ENCODE results near the gene ACOT11.

The ACOT11 gene

GRCh38 chr1:54645806-54646676, 98.0 kb downstream of the ACOT11 start:
- DNase-seq (ENCODE audit: low read depth) = no peak

DNA sequence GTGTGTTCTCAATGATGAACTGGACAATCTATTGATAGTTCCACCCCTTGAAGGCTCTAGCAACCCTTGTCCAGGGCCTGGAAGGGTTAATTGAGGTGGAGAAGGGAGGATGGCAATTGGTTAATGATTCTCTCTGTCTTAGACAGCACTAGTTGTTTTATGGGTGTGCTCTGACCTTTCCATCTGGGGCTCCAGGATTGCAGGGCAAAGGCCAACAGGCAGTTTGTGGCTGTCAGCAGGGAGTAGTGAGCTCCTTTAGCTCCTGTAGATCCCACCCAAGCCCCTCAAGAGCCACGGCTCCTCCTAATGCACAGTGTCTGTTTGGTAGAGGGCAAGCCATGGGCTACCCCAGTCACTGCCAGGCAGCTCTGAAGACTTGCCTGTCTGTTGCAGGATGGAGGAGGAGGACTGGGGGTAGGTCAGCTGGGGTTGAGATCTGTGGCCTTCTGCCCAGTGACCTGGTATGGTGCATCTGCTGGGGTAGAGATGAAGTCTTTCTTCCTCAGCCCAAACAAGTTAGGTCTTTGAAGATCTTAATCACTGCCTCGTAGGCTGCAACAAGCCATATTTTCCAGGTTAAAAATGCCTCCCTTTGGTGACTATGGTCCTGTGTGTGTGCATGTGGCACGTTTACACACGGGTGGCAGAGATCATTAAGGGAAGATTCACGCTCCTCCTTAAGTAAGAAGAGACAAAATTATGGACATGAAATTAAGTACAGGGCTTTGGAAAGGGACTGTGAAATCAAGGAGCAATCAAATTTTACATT, 101.3 kb downstream of the ACOT11 start:
- DNase-seq (ENCODE audit: low read depth) = no peak

GRCh38 chr1:54649921-54650320, 101.9 kb downstream of the ACOT11 start:
- no peak for DNase-seq (ENCODE audit: low read depth)

- DNase-seq (ENCODE audit: low read depth) = no peak
Observed at GRCh38 chr1:54650417-54650816, 102.4 kb downstream of the ACOT11 start.

- DNase-seq (ENCODE audit: low read depth) = no peak
Observed at GRCh38 chr1:54651608-54652007, 103.6 kb downstream of the ACOT11 start.

GRCh38 chr1:54652168-54652567, 104.1 kb downstream of the ACOT11 start:
- DNase-seq (ENCODE audit: low read depth) = no peak

DNA sequence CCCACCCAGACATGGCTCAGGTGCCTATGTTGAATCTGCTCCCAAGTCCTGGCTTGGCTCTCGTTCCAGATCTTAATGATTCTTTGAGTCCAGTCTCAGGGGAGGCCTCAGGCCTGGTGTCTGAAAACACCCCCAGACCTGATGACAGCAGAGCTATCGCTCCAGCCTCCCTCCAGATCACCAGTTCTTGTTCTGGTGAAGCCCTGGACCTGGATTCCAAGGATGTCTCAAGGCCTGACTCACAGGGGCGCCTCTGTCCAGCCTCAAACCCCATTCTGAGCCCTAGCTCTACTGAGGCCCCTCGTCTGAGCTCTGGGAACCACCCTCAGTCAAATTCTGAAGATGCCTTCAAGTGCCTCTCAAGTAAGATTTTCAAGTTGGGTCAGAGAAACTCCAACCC, 105.0 kb downstream of the ACOT11 start:
- no peak for DNase-seq (ENCODE audit: low read depth)

DNA sequence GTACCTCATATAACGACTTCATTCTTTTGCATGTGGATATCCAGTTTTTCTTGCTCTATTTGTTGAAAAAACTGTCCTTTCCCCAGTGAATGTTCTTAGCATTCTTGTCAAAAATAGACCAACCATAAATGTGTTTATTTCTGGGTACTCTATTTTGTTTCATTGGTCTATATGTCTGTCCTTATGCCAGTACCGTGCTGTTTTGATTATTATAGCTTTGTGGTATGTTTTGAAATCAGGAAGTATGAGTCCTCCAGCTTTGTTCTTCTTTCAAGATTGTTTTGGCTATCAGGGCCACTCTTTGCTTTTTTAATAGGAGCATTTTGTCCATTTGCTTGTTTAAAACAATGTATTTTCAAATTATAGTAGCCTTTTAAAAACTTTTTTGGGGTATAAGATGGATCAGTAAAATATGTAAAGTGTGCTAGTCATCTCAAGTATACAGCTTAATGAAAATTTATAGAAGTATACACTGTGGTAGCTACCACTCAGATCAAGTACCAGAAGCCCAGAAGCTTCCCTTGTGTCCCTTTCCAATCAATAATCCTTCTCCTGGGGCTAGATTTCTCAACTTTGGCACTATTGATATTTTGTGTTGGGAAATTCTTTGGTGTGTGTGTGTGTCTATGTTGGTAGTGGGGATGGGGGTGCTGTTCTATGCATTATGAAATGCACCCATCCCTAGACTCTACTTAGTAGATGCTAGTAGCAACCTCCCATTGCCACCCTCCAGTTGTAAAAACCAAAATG, 110.3 kb downstream of the ACOT11 start:
- no peak for DNase-seq (ENCODE audit: low read depth)
